8988T (cell line): ENCODE results near the gene GXYLT2.

Source experiments
- DNase-seq: peaks from one replicate; pipeline ENCODE4 v3.0.0; 2011

GXYLT2 gene

GRCh38 chr3:72941245-72941644 lies 53.4 kb downstream of the GXYLT2 start:
- no peak for DNase-seq

GRCh38 chr3:72942427-72942826 lies 54.6 kb downstream of the GXYLT2 start:
- no peak for DNase-seq

- no peak for DNase-seq
Observed at GRCh38 chr3:72944696-72945095, 56.9 kb downstream of the GXYLT2 start.

GRCh38 chr3:72947715-72948490 lies 60.1 kb downstream of the GXYLT2 start:
- DNase-seq, result no peak

GRCh38 chr3:72949016-72949415 lies 61.2 kb downstream of the GXYLT2 start:
- DNase-seq, result no peak

GRCh38 chr3:72950372-72950771 lies 62.5 kb downstream of the GXYLT2 start:
- DNase-seq, result no peak

- DNase-seq, result no peak
Observed at GRCh38 chr3:72950801-72951200, 63.0 kb downstream of the GXYLT2 start.

GRCh38 chr3:72951259-72951722 lies 63.4 kb downstream of the GXYLT2 start:
- no peak for DNase-seq

- DNase-seq, result no peak
Observed at GRCh38 chr3:72953325-72953956, 65.6 kb downstream of the GXYLT2 start.

- no peak for DNase-seq
Observed at GRCh38 chr3:72957297-72957696, 69.5 kb downstream of the GXYLT2 start.

GRCh38 chr3:72959336-72959735 lies 71.5 kb downstream of the GXYLT2 start:
- no peak for DNase-seq

- DNase-seq, result no peak
Observed at GRCh38 chr3:72960812-72961518, 73.1 kb downstream of the GXYLT2 start.

- DNase-seq, result no peak
Observed at GRCh38 chr3:72961752-72962151, 73.9 kb downstream of the GXYLT2 start.

- DNase-seq, result no peak
Observed at GRCh38 chr3:72962317-72962716, 74.5 kb downstream of the GXYLT2 start.

GRCh38 chr3:72964633-72965032 lies 76.8 kb downstream of the GXYLT2 start:
- no peak for DNase-seq

- DNase-seq, result no peak
Observed at GRCh38 chr3:72968266-72968664, 80.4 kb downstream of the GXYLT2 start.

GRCh38 chr3:72969766-72970165 lies 81.9 kb downstream of the GXYLT2 start:
- no peak for DNase-seq

GRCh38 chr3:72970942-72971341 lies 83.1 kb downstream of the GXYLT2 start:
- no peak for DNase-seq

- no peak for DNase-seq
Observed at GRCh38 chr3:72972706-72973030, 84.8 kb downstream of the GXYLT2 start.

GRCh38 chr3:72973031-72973723 lies 85.3 kb downstream of the GXYLT2 start:
- DNase-seq, result no peak

- no peak for DNase-seq
Observed at GRCh38 chr3:72973786-72974185, 85.9 kb downstream of the GXYLT2 start.

GRCh38 chr3:72974956-72975355 lies 87.1 kb downstream of the GXYLT2 start:
- no peak for DNase-seq

- DNase-seq, result no peak
Observed at GRCh38 chr3:72976281-72976741, 88.5 kb downstream of the GXYLT2 start.
